T follicular helper cell (primary cell): ENCODE measurements around the gene LAMTOR4.
"Not testable (repeated sequence)": the region's sequence is repeated elsewhere in the genome, so short reads cannot be mapped to it uniquely, and the experiment has no call there.

Experiments
- DNase-seq: peaks from one replicate; pipeline ENCODE4 v3.0.0-alpha.2; 2020; ENCODE audit warnings: low read depth

Gene LAMTOR4

GRCh38 chr7:100171087-100171681 is 22.5 kb downstream of the LAMTOR4 start:
- DNase-seq, result no peak

- DNase-seq, result no peak
Measured at GRCh38 chr7:100171840-100172239, 23.1 kb downstream of the LAMTOR4 start.

- no peak for DNase-seq
Measured at GRCh38 chr7:100173806-100174495, 25.2 kb downstream of the LAMTOR4 start.

GRCh38 chr7:100174582-100174981 is 25.9 kb downstream of the LAMTOR4 start:
- DNase-seq, result no peak

GRCh38 chr7:100175296-100175935 is 26.7 kb downstream of the LAMTOR4 start:
- no peak for DNase-seq

GRCh38 chr7:100176096-100177044 is 27.7 kb downstream of the LAMTOR4 start:
- no peak for DNase-seq

GRCh38 chr7:100177045-100178001 is 28.6 kb downstream of the LAMTOR4 start, which contains the start of the genes GPC2 and STAG3:
Gene GPC2 (minus strand): TSS chr7:100177381. CDS start chr7:100177199, 182 bp downstream.
Gene STAG3 (plus strand): TSS chr7:100177918. CDS start chr7:100180557, 2,639 bp downstream.
- peak; percentile 96 for DNase-seq

- not testable (repeated sequence) for DNase-seq
Measured at GRCh38 chr7:100180084-100180483, 31.4 kb downstream of the LAMTOR4 start.

GRCh38 chr7:100182616-100183015 is 33.9 kb downstream of the LAMTOR4 start:
- DNase-seq, result not testable (repeated sequence)

- not testable (repeated sequence) for DNase-seq
Measured at GRCh38 chr7:100183090-100183489, 34.4 kb downstream of the LAMTOR4 start.

- no peak for DNase-seq
Measured at GRCh38 chr7:100185726-100186125, 37.0 kb downstream of the LAMTOR4 start.

- no peak for DNase-seq
Measured at GRCh38 chr7:100189061-100189460, 40.3 kb downstream of the LAMTOR4 start.

- no peak for DNase-seq
Measured at GRCh38 chr7:100190048-100190711, 41.5 kb downstream of the LAMTOR4 start.

GRCh38 chr7:100191775-100192174 is 43.1 kb downstream of the LAMTOR4 start:
- DNase-seq, result no peak

GRCh38 chr7:100192281-100192862 is 43.7 kb downstream of the LAMTOR4 start:
- not testable (repeated sequence) for DNase-seq

GRCh38 chr7:100192969-100193368 is 44.3 kb downstream of the LAMTOR4 start:
- no peak for DNase-seq

- DNase-seq, result no peak
Measured at GRCh38 chr7:100195222-100195621, 46.5 kb downstream of the LAMTOR4 start.

GRCh38 chr7:100195901-100196322 is 47.2 kb downstream of the LAMTOR4 start:
- DNase-seq, result not testable (repeated sequence)

- DNase-seq, result no peak
Measured at GRCh38 chr7:100198266-100198665, 49.5 kb downstream of the LAMTOR4 start.

- DNase-seq, result no peak
Measured at GRCh38 chr7:100200693-100201092, 52.0 kb downstream of the LAMTOR4 start.
